ENCODE results near the gene ZNF638.

ZNF638 gene

DNA sequence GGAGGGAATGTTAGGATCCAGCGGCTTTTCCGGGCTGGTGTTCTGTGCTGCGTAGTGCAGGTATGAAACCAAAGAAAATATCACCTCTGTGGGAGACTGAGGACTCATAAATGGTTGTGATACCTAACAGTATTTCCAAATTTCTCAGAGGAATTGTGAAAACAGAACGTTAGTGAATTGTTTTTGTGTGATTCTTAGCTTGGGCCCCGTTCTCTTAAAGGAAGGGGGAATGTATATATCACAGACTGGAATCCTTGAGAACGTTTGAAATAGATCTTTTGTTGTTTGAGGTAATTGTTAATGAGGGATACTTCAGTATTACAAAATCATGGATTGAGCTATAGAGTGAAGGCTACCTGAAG lies 834 bp downstream of the ZNF638 start:
- Histone ChIP-seq H4K20me1 (ENCODE audit: insufficient read depth, low read length) (no peaks in the 10 kb centered on the region), H2AFZ (ENCODE audit: low read length) (no peak overlapping the region), H3K9ac (ENCODE audit: low read length) (peak overlapping the region; percentile 85), H3K4me3 (ENCODE audit: low read depth, low read length, poor library complexity, severe bottlenecking) (peak overlapping the region; percentile 87), H3F3A (ENCODE audit: insufficient read depth, low read length) (no peaks in the 10 kb centered on the region), H3K79me2 (ENCODE audit: insufficient read depth, low read length) (peaks cover 55% of the 10 kb centered on the region), H3K27me3 (ENCODE audit: insufficient read depth, low read length) (no peaks in the 10 kb centered on the region), H3K9me3 (ENCODE audit: low read length) (no peaks in the 10 kb centered on the region), H3K4me1 (ENCODE audit: insufficient read depth, low read length, severe bottlenecking) (peaks cover 19% of the 10 kb centered on the region), H3K27ac (ENCODE audit: low read depth, low read length, poor library complexity, severe bottlenecking) (peak overlapping the region; percentile 14), H3K9me2 (ENCODE audit: low read depth, low read length) (no peaks in the 10 kb centered on the region), H3K4me2 (ENCODE audit: low read length) (peak overlapping the region; percentile 75), H3K36me3 (ENCODE audit: insufficient read depth, low read length) (peaks cover 27% of the 10 kb centered on the region)
- TF ChIP-seq EZH2 (IDR thresholded peaks at IDR 0.05; ENCODE audit: borderline replicate concordance, low read length), result no peak
- TF ChIP-seq, protein P1, sequence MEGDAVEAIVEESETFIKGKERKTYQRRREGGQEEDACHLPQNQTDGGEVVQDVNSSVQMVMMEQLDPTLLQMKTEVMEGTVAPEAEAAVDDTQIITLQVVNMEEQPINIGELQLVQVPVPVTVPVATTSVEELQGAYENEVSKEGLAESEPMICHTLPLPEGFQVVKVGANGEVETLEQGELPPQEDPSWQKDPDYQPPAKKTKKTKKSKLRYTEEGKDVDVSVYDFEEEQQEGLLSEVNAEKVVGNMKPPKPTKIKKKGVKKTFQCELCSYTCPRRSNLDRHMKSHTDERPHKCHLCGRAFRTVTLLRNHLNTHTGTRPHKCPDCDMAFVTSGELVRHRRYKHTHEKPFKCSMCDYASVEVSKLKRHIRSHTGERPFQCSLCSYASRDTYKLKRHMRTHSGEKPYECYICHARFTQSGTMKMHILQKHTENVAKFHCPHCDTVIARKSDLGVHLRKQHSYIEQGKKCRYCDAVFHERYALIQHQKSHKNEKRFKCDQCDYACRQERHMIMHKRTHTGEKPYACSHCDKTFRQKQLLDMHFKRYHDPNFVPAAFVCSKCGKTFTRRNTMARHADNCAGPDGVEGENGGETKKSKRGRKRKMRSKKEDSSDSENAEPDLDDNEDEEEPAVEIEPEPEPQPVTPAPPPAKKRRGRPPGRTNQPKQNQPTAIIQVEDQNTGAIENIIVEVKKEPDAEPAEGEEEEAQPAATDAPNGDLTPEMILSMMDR (IDR thresholded peaks at IDR 0.05; ENCODE audit: low read length), result no peak

DNA sequence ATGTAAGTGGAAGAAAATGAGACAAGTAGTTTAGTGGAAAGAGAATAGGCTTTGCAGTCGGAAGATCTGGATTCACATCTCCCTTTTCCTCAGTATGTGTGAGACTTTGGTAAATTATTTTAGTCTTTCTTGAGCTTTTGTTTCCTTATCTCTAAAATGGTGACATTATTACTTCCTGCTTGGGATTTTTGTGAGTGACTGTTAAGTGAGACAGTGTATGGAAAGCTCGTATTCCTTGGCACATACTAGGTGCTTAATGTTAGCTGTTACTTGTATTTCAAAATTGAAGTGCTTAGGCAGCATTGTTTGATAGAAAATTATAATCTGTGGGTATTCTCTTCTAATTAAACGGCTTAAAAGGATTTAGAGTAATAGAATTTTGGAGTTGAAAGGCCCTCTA lies 2.0 kb downstream of the ZNF638 start:
- Histone ChIP-seq H3K9me2 (ENCODE audit: low read depth, low read length) (no peaks in the 10 kb centered on the region), H3K79me2 (ENCODE audit: insufficient read depth, low read length) (peaks cover 67% of the 10 kb centered on the region), H3F3A (ENCODE audit: insufficient read depth, low read length) (no peaks in the 10 kb centered on the region), H3K27me3 (ENCODE audit: insufficient read depth, low read length) (no peaks in the 10 kb centered on the region), H3K27ac (ENCODE audit: low read depth, low read length, poor library complexity, severe bottlenecking) (no peak overlapping the region), H3K9ac (ENCODE audit: low read length) (peak overlapping the region; percentile 85), H4K20me1 (ENCODE audit: insufficient read depth, low read length) (no peaks in the 10 kb centered on the region), H3K9me3 (ENCODE audit: low read length) (no peaks in the 10 kb centered on the region), H2AFZ (ENCODE audit: low read length) (no peak overlapping the region), H3K4me2 (ENCODE audit: low read length) (peak overlapping the region; percentile 75), H3K4me1 (ENCODE audit: insufficient read depth, low read length, severe bottlenecking) (peaks cover 19% of the 10 kb centered on the region), H3K36me3 (ENCODE audit: insufficient read depth, low read length) (peaks cover 39% of the 10 kb centered on the region), H3K4me3 (ENCODE audit: low read depth, low read length, poor library complexity, severe bottlenecking) (peak overlapping the region; percentile 87)
- TF ChIP-seq, protein P1 (IDR thresholded peaks at IDR 0.05; ENCODE audit: low read length), result no peak
- no peak for TF ChIP-seq EZH2 (IDR thresholded peaks at IDR 0.05; ENCODE audit: borderline replicate concordance, low read length)

DNA sequence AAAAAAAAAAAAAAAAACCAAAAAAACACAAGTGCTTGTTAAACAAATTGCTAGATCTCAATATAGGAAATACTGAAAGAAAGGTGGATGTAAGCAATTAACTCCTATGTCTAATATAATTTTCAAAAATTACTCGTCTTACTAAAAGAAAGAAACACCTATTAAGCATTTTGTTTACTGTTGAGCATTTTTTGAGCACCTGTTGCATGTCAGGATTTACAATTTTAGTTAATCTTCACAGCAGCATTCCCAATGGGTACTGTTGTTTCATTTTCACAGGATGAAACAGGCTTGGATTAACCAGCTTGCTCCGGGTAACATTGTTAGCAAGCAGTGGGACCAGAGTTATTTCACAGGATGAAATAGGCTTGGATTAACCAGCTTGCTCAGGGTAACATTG lies 4.8 kb downstream of the ZNF638 start:
- Histone ChIP-seq H3K9me3 (ENCODE audit: low read length) (peaks cover 4% of the 10 kb centered on the region; the same call in 1 of the 2 replicates), H3K36me3 (ENCODE audit: insufficient read depth, low read length) (peaks cover 63% of the 10 kb centered on the region), H4K20me1 (ENCODE audit: insufficient read depth, low read length) (no peaks in the 10 kb centered on the region), H3K27ac (ENCODE audit: low read depth, low read length, poor library complexity, severe bottlenecking) (no peak overlapping the region), H3K4me3 (ENCODE audit: low read depth, low read length, poor library complexity, severe bottlenecking) (no peak overlapping the region), H3K9ac (ENCODE audit: low read length) (no peak overlapping the region), H3K4me2 (ENCODE audit: low read length) (no peak overlapping the region), H3K27me3 (ENCODE audit: insufficient read depth, low read length) (no peaks in the 10 kb centered on the region), H2AFZ (ENCODE audit: low read length) (no peak overlapping the region), H3K9me2 (ENCODE audit: low read depth, low read length) (no peaks in the 10 kb centered on the region), H3F3A (ENCODE audit: insufficient read depth, low read length) (no peaks in the 10 kb centered on the region), H3K79me2 (ENCODE audit: insufficient read depth, low read length) (peaks cover 95% of the 10 kb centered on the region), H3K4me1 (ENCODE audit: insufficient read depth, low read length, severe bottlenecking) (peaks cover 19% of the 10 kb centered on the region)
- TF ChIP-seq, protein P1 (IDR thresholded peaks at IDR 0.05; ENCODE audit: low read length), result no peak
- TF ChIP-seq EZH2 (IDR thresholded peaks at IDR 0.05; ENCODE audit: borderline replicate concordance, low read length), result no peak

Data from OCI-LY1 (cell line).